Stomach smooth muscle (tissue), 2 donors: ENCODE measurements around the gene DLX2.
"Not testable (repeated sequence)": the region's sequence is repeated elsewhere in the genome, so short reads cannot be mapped to it uniquely, and the experiment has no call there.

Experiments used
- H3K27ac ChIP-seq: one replicate; pipeline ENCODE4 v1.7.0; 2013; ENCODE audit warnings: mild to moderate bottlenecking, low read length, inconsistent platforms
- H3K27me3 ChIP-seq, 2 donors: one replicate each; pipeline ENCODE4 v1.7.0; 2013; ENCODE audit warnings: low read length in 2 of 2; ENCODE audit not compliant: insufficient read depth in 2 of 2, control insufficient read depth in 1 of 2
- H3K36me3 ChIP-seq, 2 donors: one replicate each; pipeline ENCODE4 v1.7.0; 2013; ENCODE audit warnings: low read length in 2 of 2; ENCODE audit not compliant: control insufficient read depth in 2 of 2, insufficient read depth in 2 of 2
- H3K4me1 ChIP-seq: one replicate; pipeline ENCODE4 v1.7.0; 2013; ENCODE audit warnings: low read length; ENCODE audit not compliant: control insufficient read depth, insufficient read depth
- H3K4me3 ChIP-seq, 2 donors: one replicate each; pipeline ENCODE4 v1.7.0; 2013; ENCODE audit warnings: low read length in 2 of 2
- H3K9ac ChIP-seq, 2 donors: one replicate each; pipeline ENCODE4 v1.7.0; 2013; ENCODE audit warnings: low read length in 2 of 2, mild to moderate bottlenecking in 1 of 2
- H3K9me3 ChIP-seq, 2 donors: one replicate each; pipeline ENCODE4 v1.7.0; 2013; ENCODE audit warnings: low read length in 2 of 2; ENCODE audit not compliant: control insufficient read depth in 2 of 2
- donor health status: healthy.
- donor health status: Pancreatic carcinoma.

DLX2 gene

DNA sequence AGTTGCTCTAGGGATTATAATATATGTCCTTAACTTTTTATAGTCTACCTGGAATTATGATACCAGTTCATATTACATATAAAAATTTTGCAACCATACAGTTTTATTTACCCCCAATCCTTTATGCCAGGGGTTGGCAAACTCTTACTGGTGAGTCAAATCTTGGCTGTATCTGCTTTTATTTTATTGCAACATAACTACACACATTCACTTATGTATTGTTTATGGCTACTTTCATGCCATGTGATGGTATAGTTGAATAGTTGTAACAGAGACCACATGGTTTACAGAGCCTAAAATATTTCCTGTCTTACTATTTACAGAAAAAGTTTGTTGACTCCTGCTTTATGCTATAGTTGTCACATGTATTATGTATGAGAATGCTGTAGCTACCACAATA is 25.8 kb upstream of the DLX2 start:
- no peaks in the 10 kb centered on the region for H3K9me3 ChIP-seq
- H3K9ac ChIP-seq = no peak overlapping the region
- H3K27ac ChIP-seq = no peak overlapping the region
- no peaks in the 10 kb centered on the region for H3K27me3 ChIP-seq
- no peak overlapping the region for H3K4me3 ChIP-seq
- H3K4me1 ChIP-seq = no peaks in the 10 kb centered on the region
- no peaks in the 10 kb centered on the region for H3K36me3 ChIP-seq

DNA sequence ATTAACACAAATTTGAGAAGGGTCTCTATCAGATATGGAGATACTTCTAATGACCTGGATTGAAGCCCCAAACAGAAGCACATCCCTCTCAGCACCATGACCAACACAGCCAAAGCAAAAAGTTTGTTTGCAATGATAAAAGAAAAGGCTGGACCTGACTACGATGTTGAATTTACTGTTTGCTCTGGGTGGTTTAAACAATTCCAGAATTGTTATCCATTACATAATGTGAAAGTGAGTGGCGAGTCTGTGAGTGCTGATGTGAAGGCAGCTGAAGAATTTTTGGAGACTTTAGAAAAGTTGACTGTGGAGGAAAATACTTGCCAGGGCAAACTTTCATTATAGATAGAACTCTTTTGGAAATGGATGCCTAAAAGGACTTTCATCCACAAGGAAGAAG is 17.4 kb upstream of the DLX2 start:
- Histone ChIP-seq H3K9ac (no peak overlapping the region), H3K4me3 (no peak overlapping the region), H3K4me1 (no peaks in the 10 kb centered on the region), H3K27me3 (peaks cover 0 to 4% of the 10 kb centered on the region in 2 donors), H3K27ac (no peak overlapping the region), H3K36me3 (no peaks in the 10 kb centered on the region), H3K9me3 (no peaks in the 10 kb centered on the region)

DNA sequence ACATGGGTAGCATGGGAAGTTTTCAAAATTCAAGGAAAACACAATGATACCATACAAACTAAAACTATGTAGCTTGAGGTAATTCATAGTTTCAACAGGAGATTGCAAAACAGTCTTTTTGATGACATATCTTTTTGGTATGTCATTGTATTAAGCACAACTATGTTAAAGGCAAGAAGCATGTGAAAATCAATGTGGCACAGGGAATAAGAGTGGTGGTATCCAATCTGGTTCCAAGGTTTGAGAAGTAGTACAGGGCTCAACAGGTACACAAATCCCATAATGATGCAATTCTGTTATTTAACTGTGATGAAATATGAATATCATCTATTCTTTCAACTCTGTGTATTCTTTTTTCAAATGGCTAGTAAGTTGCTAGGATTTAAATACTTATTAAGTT is 16.4 kb upstream of the DLX2 start:
- peaks cover 2 to 4% of the 10 kb centered on the region in 2 donors for H3K27me3 ChIP-seq
- no peaks in the 10 kb centered on the region for H3K4me1 ChIP-seq
- H3K9me3 ChIP-seq = no peaks in the 10 kb centered on the region
- H3K36me3 ChIP-seq = no peaks in the 10 kb centered on the region
- no peak overlapping the region for H3K9ac ChIP-seq
- no peak overlapping the region for H3K27ac ChIP-seq
- H3K4me3 ChIP-seq = no peak overlapping the region

DNA sequence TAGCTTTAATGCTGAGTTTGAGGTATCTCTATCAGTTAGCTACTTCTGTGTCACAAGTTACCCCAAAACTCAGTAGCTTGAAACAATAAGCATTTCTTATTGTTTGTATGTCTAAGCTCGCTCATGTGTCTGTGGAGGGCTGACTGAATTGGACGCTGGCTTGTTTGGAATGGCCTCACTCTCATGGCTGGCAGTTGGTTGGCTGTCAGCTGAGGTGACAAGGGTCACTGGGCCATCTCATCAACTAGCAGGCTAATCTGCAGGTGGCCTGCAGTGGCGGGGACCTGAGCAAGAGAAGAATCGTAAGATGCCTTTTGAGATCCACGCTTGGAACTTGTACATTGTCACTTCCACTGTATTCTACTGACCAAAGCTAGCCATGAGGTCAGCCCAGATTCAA is 13.4 kb upstream of the DLX2 start:
- Histone ChIP-seq H3K27ac (no peak overlapping the region), H3K9ac (no peak overlapping the region), H3K27me3 (peaks cover 4 to 5% of the 10 kb centered on the region in 2 donors), H3K4me3 (no peak overlapping the region), H3K36me3 (no peaks in the 10 kb centered on the region), H3K9me3 (no peaks in the 10 kb centered on the region), H3K4me1 (no peaks in the 10 kb centered on the region)

DNA sequence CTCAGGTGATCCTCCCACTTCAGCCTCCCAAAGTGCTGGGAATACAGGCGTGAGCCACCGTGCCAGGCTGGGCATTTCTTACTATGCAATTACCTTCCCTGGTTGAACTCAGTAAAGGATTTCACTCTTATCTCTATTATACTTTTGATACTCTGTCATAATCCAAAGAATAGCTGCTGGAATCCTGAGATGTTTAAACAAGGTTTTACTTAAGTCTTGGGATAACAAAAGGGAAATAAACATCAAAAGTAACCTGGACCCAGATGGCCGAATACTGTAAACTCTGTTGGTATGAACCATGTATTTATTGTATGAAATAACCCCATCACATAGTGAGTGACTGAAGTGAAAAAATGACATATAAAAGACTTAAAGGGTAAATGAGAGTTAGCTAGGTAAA is 11.9 kb upstream of the DLX2 start:
- no peak overlapping the region for H3K9ac ChIP-seq
- no peaks in the 10 kb centered on the region for H3K36me3 ChIP-seq
- H3K9me3 ChIP-seq = no peaks in the 10 kb centered on the region
- H3K4me3 ChIP-seq = no peak overlapping the region
- peaks cover 11 to 12% of the 10 kb centered on the region in 2 donors for H3K27me3 ChIP-seq
- no peaks in the 10 kb centered on the region for H3K4me1 ChIP-seq
- no peak overlapping the region for H3K27ac ChIP-seq

DNA sequence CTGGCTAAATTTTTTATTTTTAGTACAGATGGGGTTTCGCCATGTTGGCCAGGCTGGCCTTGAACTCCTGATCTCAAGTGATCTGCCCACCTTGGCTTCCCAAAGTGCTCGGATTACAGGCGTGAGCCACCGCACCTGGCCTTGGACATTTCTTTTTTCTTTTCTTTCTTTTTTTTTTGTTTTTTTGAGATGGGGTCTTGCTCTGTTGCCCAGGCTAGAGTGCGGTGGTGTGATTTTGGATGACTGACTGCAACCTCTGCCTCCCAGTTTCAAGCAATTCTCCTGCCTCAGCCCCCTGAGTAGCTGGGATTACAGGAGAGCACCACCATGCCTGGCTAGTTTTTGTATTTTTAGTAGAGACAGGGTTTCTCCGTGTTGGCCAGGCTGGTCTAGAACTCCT is 11.5 kb upstream of the DLX2 start:
- H3K27ac ChIP-seq, H3K9ac ChIP-seq, H3K4me1 ChIP-seq, H3K36me3 ChIP-seq, H3K9me3 ChIP-seq, H3K4me3 ChIP-seq: not testable (repeated sequence)
- H3K27me3 ChIP-seq = peaks cover 15% of the 10 kb centered on the region in 2 donors

DNA sequence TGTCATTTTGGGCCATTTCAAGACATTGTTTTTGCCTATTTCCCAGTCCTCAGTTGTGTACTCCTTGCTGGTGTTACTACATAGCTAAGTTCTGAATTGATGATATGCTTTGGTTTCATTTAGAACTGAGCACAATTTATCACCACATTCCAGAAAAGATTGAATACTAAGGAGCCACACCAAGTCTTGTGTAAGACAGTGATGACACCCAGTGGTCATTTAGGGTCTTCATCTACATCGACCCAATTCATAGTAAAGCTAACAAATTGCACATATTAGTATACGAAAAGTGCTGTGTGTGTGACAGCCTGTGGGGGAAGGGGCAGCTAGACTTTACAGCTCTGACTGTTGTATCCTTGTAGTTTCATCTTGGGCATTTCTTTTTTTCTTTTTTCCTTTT is 10.9 kb upstream of the DLX2 start:
- H3K9me3 ChIP-seq = no peaks in the 10 kb centered on the region
- no peaks in the 10 kb centered on the region for H3K4me1 ChIP-seq
- no peak overlapping the region for H3K27ac ChIP-seq
- no peaks in the 10 kb centered on the region for H3K36me3 ChIP-seq
- H3K27me3 ChIP-seq = peaks cover 17 to 18% of the 10 kb centered on the region in 2 donors
- H3K9ac ChIP-seq = no peak overlapping the region
- no peak overlapping the region for H3K4me3 ChIP-seq

DNA sequence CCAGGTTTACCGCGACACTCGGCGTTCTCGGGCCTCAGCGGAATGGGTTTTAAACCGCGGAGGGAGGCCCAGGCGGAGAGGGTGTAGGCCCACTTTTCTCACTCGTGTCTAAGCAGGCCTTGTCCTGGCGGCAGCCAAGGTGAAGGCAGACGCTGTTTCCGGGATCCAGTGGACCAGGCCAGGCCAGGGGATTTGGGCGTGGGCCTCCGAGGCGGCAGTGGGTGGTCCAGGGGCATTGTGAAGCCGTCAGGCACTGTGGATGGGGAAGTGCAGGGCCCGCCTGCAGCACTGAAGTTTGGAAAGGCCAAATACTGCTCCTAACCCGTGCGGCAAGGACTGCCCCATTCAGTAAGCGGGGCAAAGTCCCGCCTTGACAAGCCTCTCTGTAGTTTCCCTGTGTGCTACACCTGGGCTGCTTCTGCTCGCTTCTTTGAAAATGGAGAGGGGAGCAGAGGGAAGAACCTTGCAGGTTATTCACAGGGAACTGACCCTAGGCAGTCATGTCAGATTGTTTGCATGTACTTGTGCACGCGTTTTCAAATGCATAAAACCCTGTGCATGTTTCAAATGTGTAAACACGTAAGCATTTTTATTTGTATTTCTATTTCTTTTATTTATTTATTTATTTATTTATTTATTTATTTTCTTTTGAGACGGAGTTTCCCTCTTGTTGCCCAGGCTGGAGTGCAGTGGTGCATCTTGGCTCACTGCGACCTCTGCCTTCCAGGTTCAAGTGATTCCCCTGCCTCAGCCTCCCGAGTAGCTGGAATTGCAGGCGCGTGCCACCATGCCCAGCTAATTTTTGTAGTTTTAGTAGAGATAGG is 7.5 kb upstream of the DLX2 start:
- Histone ChIP-seq H3K27ac (no peak overlapping the region), H3K27me3 (peaks cover 46 to 49% of the 10 kb centered on the region in 2 donors), H3K4me3 (no peak overlapping the region), H3K36me3 (no peaks in the 10 kb centered on the region), H3K9me3 (no peaks in the 10 kb centered on the region), H3K9ac (no peak overlapping the region), H3K4me1 (peaks cover 16% of the 10 kb centered on the region)

DNA sequence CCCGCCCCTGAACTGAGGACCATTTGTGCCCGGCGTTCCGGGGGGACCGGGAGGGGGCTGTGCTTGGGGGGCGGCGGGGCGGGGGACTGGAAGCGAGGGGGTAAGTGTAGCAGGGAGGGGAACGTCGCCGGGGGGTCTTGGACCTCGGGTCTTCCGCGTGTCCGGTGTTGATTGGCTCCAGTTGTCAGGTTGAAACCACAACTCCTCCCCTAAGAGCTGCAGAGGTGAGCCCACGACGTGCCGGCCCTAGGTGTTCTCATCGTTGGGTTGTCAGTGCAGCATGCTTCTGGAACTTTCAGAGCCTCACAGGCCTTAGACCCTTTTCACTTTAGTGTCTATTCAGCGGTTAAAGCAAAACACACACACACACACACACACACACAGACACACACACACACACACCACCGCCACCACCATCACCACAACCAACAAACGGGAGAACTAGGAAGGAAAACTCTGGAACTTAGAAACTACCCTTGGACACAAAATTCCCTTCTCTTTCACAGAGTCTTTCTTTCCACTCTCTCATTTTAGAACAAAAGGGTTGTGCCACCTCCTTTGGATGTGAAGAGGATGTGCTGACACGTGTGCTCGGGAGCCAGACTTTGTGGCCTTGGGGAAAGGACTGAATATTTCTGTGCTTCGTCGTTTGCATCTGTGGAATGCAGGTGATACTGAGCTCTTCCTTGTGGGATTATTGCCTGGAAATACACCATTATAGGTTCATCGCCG is 6.7 kb upstream of the DLX2 start:
- Histone ChIP-seq H3K4me3 (no peak overlapping the region), H3K9me3 (no peaks in the 10 kb centered on the region), H3K27me3 (peaks cover 54 to 55% of the 10 kb centered on the region in 2 donors), H3K27ac (no peak overlapping the region), H3K9ac (no peak overlapping the region), H3K4me1 (peaks cover 16% of the 10 kb centered on the region), H3K36me3 (no peaks in the 10 kb centered on the region)

DNA sequence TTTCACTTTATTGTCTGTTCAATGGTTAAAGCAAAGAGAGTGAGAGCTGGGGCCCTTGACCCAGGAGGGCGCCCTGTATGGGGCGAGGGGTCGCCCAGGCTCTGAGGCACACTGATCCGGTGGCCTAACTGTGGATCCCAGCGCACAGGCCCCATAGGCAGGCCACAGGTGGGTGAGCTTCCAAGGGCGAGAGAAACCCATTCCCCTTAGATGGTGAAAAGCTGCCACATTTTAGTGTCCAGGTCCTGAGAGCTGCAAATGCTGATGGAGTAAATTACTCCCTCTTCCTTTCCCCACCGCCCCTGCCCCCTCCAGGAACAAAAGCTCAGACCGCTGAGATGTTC is 5.9 kb upstream of the DLX2 start:
- no peak overlapping the region for H3K27ac ChIP-seq
- peaks cover 16% of the 10 kb centered on the region for H3K4me1 ChIP-seq
- no peak overlapping the region for H3K4me3 ChIP-seq
- H3K27me3 ChIP-seq = peaks cover 60 to 63% of the 10 kb centered on the region in 2 donors
- no peak overlapping the region for H3K9ac ChIP-seq
- H3K36me3 ChIP-seq = no peaks in the 10 kb centered on the region
- peaks cover 0 to under 1% of the 10 kb centered on the region in 2 donors for H3K9me3 ChIP-seq
